BLaER1 (cell line): ENCODE data around the gene DPP10.
A peak's percentile ranks its signal among the peaks of the same experiment; 100 is the strongest.
"Not testable (repeated sequence)": the region's sequence is repeated elsewhere in the genome, so short reads cannot be mapped to it uniquely, and the experiment has no call there.

ENCODE experiments used
- H3K27ac ChIP-seq: shearing (Covaris generic); formaldehyde crosslinking; 2 replicates; pipeline ENCODE4 v1.8.1; 2022
- H3K27me3 ChIP-seq: shearing (Covaris generic); formaldehyde crosslinking; 2 replicates; pipeline ENCODE4 v1.8.1; 2022
- H3K36me3 ChIP-seq: shearing (Covaris generic); formaldehyde crosslinking; 2 replicates; pipeline ENCODE4 v1.8.1; 2022
- H3K4me1 ChIP-seq: shearing (Covaris generic); formaldehyde crosslinking; 2 replicates; pipeline ENCODE4 v1.8.1; 2022
- H3K4me2 ChIP-seq: shearing (Covaris generic); formaldehyde crosslinking; 2 replicates; pipeline ENCODE4 v1.8.1; 2022
- H3K4me3 ChIP-seq: shearing (Covaris generic); formaldehyde crosslinking; 2 replicates; pipeline ENCODE4 v1.8.1; 2022
- H3K9ac ChIP-seq: shearing (Covaris generic); formaldehyde crosslinking; 2 replicates; pipeline ENCODE4 v1.8.1; 2022
- H3K9me3 ChIP-seq: shearing (Covaris generic); formaldehyde crosslinking; 2 replicates; pipeline ENCODE4 v1.8.1; 2022
- H4K20me1 ChIP-seq: shearing (Covaris generic); formaldehyde crosslinking; 2 replicates; pipeline ENCODE4 v1.8.1; 2022
- Cebpa-rat ChIP-seq: shearing (Covaris generic); IDR thresholded peaks from 2 replicates; pipeline ENCODE4 v1.8.1; 2022

DPP10 gene

DNA sequence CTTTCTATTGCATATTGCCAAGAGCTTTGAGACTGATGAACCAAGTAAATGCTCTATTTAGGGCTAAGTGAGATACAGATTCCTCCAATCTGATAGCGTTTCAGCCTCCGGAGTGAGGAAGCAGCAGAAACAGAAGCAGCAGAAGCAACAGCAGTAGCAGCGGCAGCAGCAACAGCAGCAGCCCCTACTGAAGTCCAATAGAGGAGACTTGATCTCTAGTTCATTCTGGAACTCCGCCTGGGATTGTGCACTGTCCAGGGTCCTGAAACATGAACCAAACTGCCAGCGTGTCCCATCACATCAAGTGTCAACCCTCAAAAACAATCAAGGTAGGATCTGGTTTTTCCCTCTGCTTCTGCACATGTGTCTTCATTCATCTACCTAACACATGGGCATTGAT is at the start of gene DPP10:
Gene DPP10 (plus strand): TSS at position 132 of the 400 bp plus-strand sequence.
- no peak for TF ChIP-seq Cebpa-rat
- Histone ChIP-seq H4K20me1 (no peaks in the 10 kb centered on the region), H3K27ac (no peak within 1 kb of the TSS), H3K4me2 (no peak within 1 kb of the TSS), H3K27me3 (no peaks in the 10 kb centered on the region), H3K4me3 (no peak within 1 kb of the TSS), H3K36me3 (no peaks in the 10 kb centered on the region), H3K9ac (no peak within 1 kb of the TSS), H3K9me3 (no peaks in the 10 kb centered on the region), H3K4me1 (no peaks in the 10 kb centered on the region)

DNA sequence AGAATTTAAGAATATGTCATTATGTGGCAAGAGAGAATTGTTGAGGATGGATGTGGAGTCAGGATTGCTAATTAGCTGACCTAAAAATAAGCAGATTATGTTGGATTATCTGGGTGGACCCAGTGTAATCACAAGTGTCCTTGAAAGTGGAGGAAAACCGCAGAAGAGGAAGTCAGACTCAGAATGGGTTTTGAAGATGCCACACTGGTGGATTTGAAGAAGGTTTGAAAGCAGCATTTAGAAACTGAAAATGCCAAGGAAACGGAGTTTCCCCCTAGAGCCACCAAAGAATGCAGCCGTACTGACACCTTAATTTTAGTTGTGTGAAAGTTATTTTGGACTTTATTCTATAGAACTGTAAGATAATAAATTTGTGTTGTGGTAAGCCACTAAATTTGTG is 41.6 kb upstream of the DPP10 start:
- Histone ChIP-seq H3K4me3 (no peak overlapping the region), H3K4me1 (peaks cover 19% of the 10 kb centered on the region), H3K27me3 (no peaks in the 10 kb centered on the region), H3K36me3 (no peaks in the 10 kb centered on the region), H4K20me1 (no peaks in the 10 kb centered on the region), H3K27ac (no peak overlapping the region), H3K4me2 (peak overlapping the region; percentile 34), H3K9me3 (no peaks in the 10 kb centered on the region; the same call in 1 of the 2 replicates), H3K9ac (no peak overlapping the region)
- TF ChIP-seq Cebpa-rat = no peak

DNA sequence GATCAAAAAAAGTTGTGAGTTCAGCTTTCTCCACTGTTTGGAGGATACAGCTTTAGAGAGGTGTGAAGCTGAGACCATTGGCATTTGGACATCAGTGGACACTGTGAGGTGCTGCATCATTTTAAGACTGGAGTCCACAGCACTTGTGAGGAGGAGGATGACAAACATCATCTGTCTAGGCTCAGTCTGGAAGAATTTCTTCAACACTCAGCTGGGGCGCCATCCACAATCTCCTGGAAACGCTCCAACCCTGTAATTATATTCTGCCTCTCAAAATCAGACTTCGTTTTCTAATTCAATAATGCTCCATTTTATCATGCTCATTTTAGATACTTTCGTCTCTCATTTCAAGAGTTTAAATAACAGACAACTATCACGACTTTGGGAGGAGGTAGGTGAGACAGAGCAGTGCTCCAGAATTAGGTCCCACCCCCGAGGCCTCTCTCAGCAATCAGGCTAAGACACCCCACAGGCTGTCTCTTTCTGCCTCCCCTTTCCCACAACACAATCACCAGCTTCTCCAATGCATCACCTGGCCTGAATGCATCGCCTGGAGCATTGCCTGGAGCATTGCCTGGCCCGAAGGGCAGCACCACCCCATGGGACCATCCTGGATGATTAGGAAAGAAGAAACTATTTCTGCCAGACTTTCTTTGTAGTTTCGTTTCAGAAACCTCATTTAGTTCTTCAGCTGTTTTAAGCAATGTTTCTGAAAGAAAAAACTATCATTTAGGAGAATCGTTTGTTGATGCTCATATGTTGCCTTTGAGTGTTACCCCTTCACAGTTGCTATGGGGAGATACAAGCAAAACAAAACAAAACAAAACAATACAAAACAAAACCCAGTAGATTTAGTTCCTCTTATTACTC is 37.0 kb upstream of the DPP10 start:
- no peaks in the 10 kb centered on the region for H4K20me1 ChIP-seq
- H3K27ac ChIP-seq = no peak overlapping the region
- H3K4me2 ChIP-seq = no peak overlapping the region
- H3K27me3 ChIP-seq = no peaks in the 10 kb centered on the region
- H3K4me3 ChIP-seq = no peak overlapping the region
- H3K4me1 ChIP-seq = peaks cover 18% of the 10 kb centered on the region
- no peaks in the 10 kb centered on the region for H3K9me3 ChIP-seq
- no peaks in the 10 kb centered on the region for H3K36me3 ChIP-seq
- no peak overlapping the region for H3K9ac ChIP-seq
- no peak for TF ChIP-seq Cebpa-rat

DNA sequence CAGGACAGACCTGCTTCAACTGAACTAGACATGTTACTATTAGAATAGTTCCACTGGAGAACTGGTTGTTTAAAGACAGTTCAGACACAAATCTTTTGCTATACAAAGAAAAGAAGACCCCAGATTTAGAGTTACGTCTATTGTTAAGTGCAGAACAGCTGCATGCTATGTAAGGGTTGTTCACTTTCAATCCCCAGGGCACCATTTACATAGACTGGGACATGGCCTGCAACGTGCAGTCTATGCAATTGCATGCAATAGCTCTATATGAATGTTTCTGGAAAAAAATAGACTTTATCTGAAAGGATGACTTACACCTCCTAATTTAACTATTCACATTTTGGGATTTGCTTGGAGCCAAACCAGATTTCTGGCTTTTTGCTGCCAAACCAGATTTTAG is 36.1 kb upstream of the DPP10 start:
- H3K4me1 ChIP-seq = peaks cover 9% of the 10 kb centered on the region
- H3K36me3 ChIP-seq = no peaks in the 10 kb centered on the region
- no peaks in the 10 kb centered on the region for H3K9me3 ChIP-seq
- H3K27ac ChIP-seq = no peak overlapping the region
- TF ChIP-seq Cebpa-rat = no peak
- no peak overlapping the region for H3K4me3 ChIP-seq
- H3K9ac ChIP-seq = no peak overlapping the region
- no peaks in the 10 kb centered on the region for H3K27me3 ChIP-seq
- no peaks in the 10 kb centered on the region for H4K20me1 ChIP-seq
- no peak overlapping the region for H3K4me2 ChIP-seq

DNA sequence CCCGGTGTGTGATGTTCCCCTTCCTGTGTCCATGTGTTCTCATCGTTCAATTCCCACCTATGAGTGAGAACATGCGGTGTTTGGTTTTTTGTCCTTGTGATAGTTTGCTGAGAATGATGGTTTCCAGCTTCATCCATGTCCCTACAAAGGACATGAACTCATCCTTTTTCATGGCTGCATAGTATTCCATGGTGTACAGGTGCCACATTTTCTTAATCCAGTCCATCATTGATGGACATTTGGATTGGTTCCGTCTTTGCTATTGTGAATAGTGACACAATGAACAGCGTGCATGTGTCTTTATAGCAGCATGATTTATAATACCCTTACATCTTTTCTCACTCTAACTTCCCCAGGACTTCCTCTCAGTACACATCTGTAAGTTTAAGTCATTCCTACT is 35.1 kb upstream of the DPP10 start:
- H4K20me1 ChIP-seq, H3K4me2 ChIP-seq, H3K27me3 ChIP-seq, H3K4me3 ChIP-seq, H3K27ac ChIP-seq, H3K9ac ChIP-seq, H3K9me3 ChIP-seq, H3K36me3 ChIP-seq, H3K4me1 ChIP-seq: not testable (repeated sequence)

DNA sequence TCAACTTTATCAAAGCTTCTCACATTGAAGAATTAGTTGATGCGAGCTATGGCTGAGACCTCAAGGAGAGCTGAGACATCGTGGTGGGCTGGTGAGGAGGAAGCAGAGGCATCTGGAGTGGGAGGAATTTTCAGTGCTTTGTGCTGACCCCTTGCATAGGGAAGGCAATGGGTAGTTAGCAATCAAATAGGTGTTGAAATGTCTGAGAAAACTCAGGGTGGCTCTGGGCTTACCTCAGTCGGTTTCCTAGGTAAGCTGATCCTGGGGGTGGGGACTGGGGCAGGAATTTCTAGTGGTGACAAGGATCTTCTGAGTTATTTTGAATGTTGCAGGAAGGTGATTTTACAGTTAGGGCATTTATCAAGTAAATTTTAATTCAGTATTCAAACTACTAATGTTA is 20.7 kb upstream of the DPP10 start:
- Histone ChIP-seq H3K4me2 (no peak overlapping the region), H3K9ac (no peak overlapping the region), H3K27ac (no peak overlapping the region), H3K4me1 (no peaks in the 10 kb centered on the region), H3K9me3 (no peaks in the 10 kb centered on the region), H3K4me3 (no peak overlapping the region), H3K27me3 (no peaks in the 10 kb centered on the region), H4K20me1 (no peaks in the 10 kb centered on the region), H3K36me3 (no peaks in the 10 kb centered on the region)
- no peak for TF ChIP-seq Cebpa-rat

DNA sequence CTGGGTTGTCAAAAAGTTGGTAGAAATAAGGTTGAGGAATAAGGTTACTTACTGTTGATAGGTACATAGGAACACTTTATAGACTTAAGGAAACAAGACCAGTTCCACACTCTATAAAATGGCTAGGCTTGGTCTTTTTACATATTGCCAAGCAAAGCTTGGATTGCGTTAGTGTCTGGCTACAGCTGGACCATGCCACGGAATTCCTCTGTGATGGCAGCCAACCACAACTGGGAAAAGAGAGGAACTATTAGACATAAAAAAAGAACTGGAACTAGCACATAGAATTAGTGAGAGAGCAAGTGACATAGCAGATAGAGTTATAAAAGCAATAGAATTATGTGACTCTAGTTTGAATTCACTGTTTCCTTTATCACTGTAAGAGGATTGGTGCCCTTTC is 17.7 kb upstream of the DPP10 start:
- Histone ChIP-seq H3K27me3 (no peaks in the 10 kb centered on the region), H3K4me3 (no peak overlapping the region), H3K36me3 (no peaks in the 10 kb centered on the region), H3K27ac (no peak overlapping the region), H3K9ac (no peak overlapping the region), H3K4me2 (no peak overlapping the region), H3K9me3 (no peaks in the 10 kb centered on the region), H3K4me1 (no peaks in the 10 kb centered on the region), H4K20me1 (no peaks in the 10 kb centered on the region)
- TF ChIP-seq Cebpa-rat = no peak

DNA sequence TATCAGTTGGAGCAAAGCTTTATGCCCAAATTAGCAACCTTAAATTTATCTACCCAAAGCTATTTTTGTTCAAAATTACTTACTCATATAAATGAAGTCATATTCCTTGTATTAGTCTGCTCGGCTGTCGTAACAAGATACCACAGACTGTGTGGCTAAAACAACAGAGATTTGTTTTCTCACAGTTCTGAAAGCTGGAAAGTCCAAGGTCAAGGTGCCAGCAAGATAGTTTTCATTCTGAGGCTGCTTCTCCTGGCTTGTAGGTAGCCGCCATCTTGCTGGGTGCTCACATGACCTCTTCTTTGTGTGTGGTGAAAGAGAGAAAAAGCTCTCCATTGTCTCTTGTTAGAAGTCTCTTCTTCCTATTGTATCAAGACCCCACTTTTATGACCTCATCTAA is 15.7 kb upstream of the DPP10 start:
- Histone ChIP-seq H3K27ac (no peak overlapping the region), H3K9ac (no peak overlapping the region), H3K4me2 (no peak overlapping the region), H4K20me1 (no peaks in the 10 kb centered on the region), H3K4me1 (peaks cover 13% of the 10 kb centered on the region), H3K36me3 (no peaks in the 10 kb centered on the region), H3K9me3 (no peaks in the 10 kb centered on the region), H3K27me3 (no peaks in the 10 kb centered on the region), H3K4me3 (no peak overlapping the region)
- no peak for TF ChIP-seq Cebpa-rat

DNA sequence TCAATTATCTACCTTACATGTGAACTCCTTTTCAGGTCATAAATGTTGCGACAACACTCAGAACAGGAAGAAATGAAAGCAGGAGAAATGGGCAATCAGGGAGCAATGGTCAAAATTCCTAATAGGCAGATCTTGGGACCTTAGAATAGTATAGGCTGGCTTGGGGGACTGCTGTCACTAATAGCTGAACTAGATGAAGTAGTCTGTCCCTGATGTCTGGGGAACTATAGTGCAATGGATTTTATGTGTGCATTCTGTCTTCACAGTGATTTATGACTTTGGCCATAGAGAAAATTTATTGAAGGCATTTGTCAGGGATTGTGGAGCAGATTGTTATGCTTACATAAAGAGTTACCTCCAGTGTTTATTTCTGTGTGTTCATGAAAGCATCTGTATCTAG is 6.1 kb upstream of the DPP10 start:
- Histone ChIP-seq H4K20me1 (no peaks in the 10 kb centered on the region), H3K36me3 (no peaks in the 10 kb centered on the region), H3K4me2 (no peak overlapping the region), H3K27me3 (no peaks in the 10 kb centered on the region), H3K9ac (no peak overlapping the region), H3K4me3 (no peak overlapping the region), H3K27ac (no peak overlapping the region), H3K4me1 (peaks cover 31% of the 10 kb centered on the region), H3K9me3 (peaks cover 16% of the 10 kb centered on the region; the same call in 1 of the 2 replicates)
- no peak for TF ChIP-seq Cebpa-rat

DNA sequence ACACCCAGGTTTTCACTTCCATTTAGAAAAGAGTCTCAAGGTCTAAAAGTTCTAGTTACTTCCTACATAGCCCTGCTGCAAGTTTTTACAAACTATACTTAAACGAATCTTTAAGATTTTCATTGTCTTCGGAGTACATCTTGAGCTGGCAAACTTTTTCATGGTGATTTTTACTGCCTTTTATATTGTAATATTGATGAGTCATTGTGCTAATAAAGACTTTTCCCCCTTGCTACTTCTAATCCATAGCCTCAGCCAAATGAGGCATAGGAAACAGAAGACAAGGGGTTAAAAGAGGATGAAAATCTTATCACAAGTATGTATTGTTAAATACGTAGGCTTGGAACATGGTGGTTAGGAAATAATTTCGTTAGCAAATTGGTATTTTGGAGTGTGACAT is 4.1 kb downstream of the DPP10 start:
- Histone ChIP-seq H3K9me3 (no peaks in the 10 kb centered on the region), H4K20me1 (no peaks in the 10 kb centered on the region), H3K9ac (no peak overlapping the region), H3K27ac (no peak overlapping the region), H3K27me3 (no peaks in the 10 kb centered on the region), H3K4me1 (peaks cover 8% of the 10 kb centered on the region; the same call in 1 of the 2 replicates), H3K36me3 (no peaks in the 10 kb centered on the region), H3K4me2 (no peak overlapping the region), H3K4me3 (no peak overlapping the region)
- TF ChIP-seq Cebpa-rat = no peak
